ENCODE results near the gene CUL1. TPM values are rescaled to one million over a fixed set of nuclear protein-coding genes. Genes with fewer than 3 reads are reported as not detected.

CUL1 gene
- total RNA-seq, 2 experiments from 2014 or later, result 60.6 to 61.2 TPM

GRCh38 chr7:148720472-148720871 is 21.8 kb downstream of the CUL1 start:
- no peaks in the 10 kb centered on the region for H3K27me3 Mint-ChIP-seq
- DNase-seq, result no peak
- ChIA-PET POLR2A (interaction anchor here (1.0 to 1.9 kb wide), 3 partner anchors 9 to 136 kb away, joined by 3 to 4 read pairs (median 4); no protein-coding TSS in a partner anchor), CTCF (interaction anchor here (1.0 to 1.5 kb wide), 4 partner anchors 8 to 26 kb away, joined by 3 to 4 read pairs (median 3); no protein-coding TSS in a partner anchor)
- TF ChIP-seq CTCF (IDR thresholded peaks at IDR 0.05), result no peak
- peaks cover 16% of the 10 kb centered on the region for H3K36me3 Mint-ChIP-seq (ENCODE audit: low read depth)
- H3K4me1 Mint-ChIP-seq (ENCODE audit: low read depth), result peaks cover 78% of the 10 kb centered on the region
- H3K27ac Mint-ChIP-seq, result no peak overlapping the region
- H3K9me3 Mint-ChIP-seq, result no peaks in the 10 kb centered on the region
- H3K4me3 Mint-ChIP-seq, result no peak overlapping the region
- no peak for ATAC-seq
- intact Hi-C loops (cut with micrococcal nuclease), result no loop called here

GRCh38 chr7:148721390-148721789 is 22.7 kb downstream of the CUL1 start:
- peaks cover 10% of the 10 kb centered on the region for H3K36me3 Mint-ChIP-seq (ENCODE audit: low read depth)
- no peaks in the 10 kb centered on the region for H3K9me3 Mint-ChIP-seq
- H3K4me1 Mint-ChIP-seq (ENCODE audit: low read depth), result peaks cover 79% of the 10 kb centered on the region
- DNase-seq (no peak), ATAC-seq (no peak)
- POLR2A ChIA-PET, result interaction anchor here (0.6 to 1.4 kb wide), 4 partner anchors 10 to 135 kb away, joined by 3 to 4 read pairs (median 4); no protein-coding TSS in a partner anchor
- no peak overlapping the region for H3K4me3 Mint-ChIP-seq
- intact Hi-C loops (cut with micrococcal nuclease), result no loop called here
- no peaks in the 10 kb centered on the region for H3K27me3 Mint-ChIP-seq
- no peak for TF ChIP-seq CTCF (IDR thresholded peaks at IDR 0.05)
- no peak overlapping the region for H3K27ac Mint-ChIP-seq
- CTCF ChIA-PET, result interaction anchor here (1.3 to 1.7 kb wide), 4 partner anchors 13 to 146 kb away, joined by 3 to 5 read pairs (median 4); no protein-coding TSS in a partner anchor

GRCh38 chr7:148722340-148723165 is 23.9 kb downstream of the CUL1 start:
- intact Hi-C loops (cut with micrococcal nuclease), result no loop called here
- no peak for TF ChIP-seq CTCF (IDR thresholded peaks at IDR 0.05)
- H3K27ac Mint-ChIP-seq, result peak overlapping the region; percentile 37
- DNase-seq (no peak), ATAC-seq (peak; percentile 45)
- ChIA-PET POLR2A (interaction anchor here (0.6 to 1.4 kb wide), 7 partner anchors 8 to 276 kb away, joined by 3 to 4 read pairs (median 3); partner anchors contain the start of gene CUL1), CTCF (interaction anchor here (1.3 to 1.7 kb wide), 4 partner anchors 14 to 147 kb away, joined by 3 to 5 read pairs (median 4); no protein-coding TSS in a partner anchor)
- H3K4me1 Mint-ChIP-seq (ENCODE audit: low read depth), result peaks cover 82% of the 10 kb centered on the region
- no peak overlapping the region for H3K4me3 Mint-ChIP-seq
- peaks cover 5% of the 10 kb centered on the region for H3K36me3 Mint-ChIP-seq (ENCODE audit: low read depth)
- no peaks in the 10 kb centered on the region for H3K9me3 Mint-ChIP-seq
- no peaks in the 10 kb centered on the region for H3K27me3 Mint-ChIP-seq

GRCh38 chr7:148723166-148723559 is 24.5 kb downstream of the CUL1 start:
- CTCF ChIA-PET, result interaction anchor here (1.7 kb wide), 1 partner anchor 15 kb away, joined by 4 read pairs; no protein-coding TSS in a partner anchor
- H3K27ac Mint-ChIP-seq, result no peak overlapping the region
- intact Hi-C loops (cut with micrococcal nuclease), result no loop called here
- POLR2A ChIA-PET, result interaction anchor here (0.6 to 1.1 kb wide), 4 partner anchors 9 to 275 kb away, joined by 3 to 4 read pairs (median 3); no protein-coding TSS in a partner anchor
- ATAC-seq (no peak), DNase-seq (no peak)
- H3K4me3 Mint-ChIP-seq, result no peak overlapping the region
- TF ChIP-seq CTCF (IDR thresholded peaks at IDR 0.05), result no peak
- H3K4me1 Mint-ChIP-seq (ENCODE audit: low read depth), result peaks cover 84% of the 10 kb centered on the region
- no peaks in the 10 kb centered on the region for H3K27me3 Mint-ChIP-seq
- H3K36me3 Mint-ChIP-seq (ENCODE audit: low read depth), result peaks cover 8% of the 10 kb centered on the region
- H3K9me3 Mint-ChIP-seq, result no peaks in the 10 kb centered on the region
